C1 segment of cervical spinal cord (tissue), 14 donors: ENCODE results near the gene FAM13A.

Experiments
- DNase-seq, 14 donors: peaks; one replicate each; lab custom pipeline; 2025; lab: John Stamatoyannopoulos, UW

The FAM13A gene

DNA sequence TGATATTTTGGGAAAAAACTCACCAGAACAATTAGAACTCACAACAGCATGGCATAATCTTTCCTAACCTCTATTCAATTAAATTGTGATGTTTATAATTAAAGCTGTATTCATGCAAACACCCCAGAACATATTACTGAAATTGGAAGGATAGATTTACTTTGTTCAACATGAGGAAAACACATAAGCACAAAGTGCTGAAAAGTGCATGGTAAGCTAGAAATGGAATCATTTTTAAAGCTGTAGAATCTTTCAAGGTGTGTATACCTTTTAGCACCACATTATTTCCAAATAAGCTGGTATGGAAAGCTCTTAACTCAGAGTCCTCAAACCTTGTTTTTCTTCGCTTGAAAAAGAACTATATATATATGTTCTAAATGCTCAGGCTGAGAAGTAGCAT is 268.6 kb downstream of the FAM13A start:
- DNase-seq = no peak

DNA sequence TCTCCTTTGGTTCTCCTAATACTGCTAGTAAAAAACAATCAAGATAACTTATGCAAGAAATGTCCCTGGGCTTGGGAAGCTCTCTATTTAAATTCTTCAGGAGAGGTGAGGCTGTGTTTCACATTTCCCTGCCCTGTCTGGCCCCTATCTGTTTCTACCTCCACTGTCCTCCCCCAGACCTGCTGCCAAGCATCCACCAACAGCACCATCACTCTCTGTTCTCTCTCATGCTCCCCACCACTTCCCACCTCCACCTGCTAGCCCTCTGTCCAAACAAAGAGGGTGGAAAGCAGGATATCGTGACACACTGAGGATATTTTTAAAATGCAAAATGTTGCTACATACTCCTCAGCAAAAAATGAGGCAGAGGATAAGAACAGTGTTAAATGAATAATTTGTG is 271.0 kb downstream of the FAM13A start:
- DNase-seq = no peak

DNA sequence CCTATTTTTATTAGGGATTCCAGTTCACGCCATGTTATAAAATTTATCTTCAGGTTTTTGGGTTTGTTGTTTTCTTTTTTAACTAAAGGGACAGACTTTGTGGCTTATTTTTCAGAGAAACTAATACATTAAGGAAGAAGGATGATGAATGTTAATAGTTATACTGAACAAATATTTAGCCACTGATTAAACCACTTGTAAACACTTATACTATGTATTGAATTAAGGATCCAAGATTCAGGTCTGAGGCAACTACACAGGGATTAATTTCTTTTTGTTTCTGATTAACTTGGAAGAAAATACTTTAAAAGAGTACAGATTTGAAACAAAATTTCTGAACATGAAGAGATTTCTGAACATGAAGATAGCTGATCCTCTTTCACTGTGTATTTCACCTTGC is 276.6 kb downstream of the FAM13A start:
- no peak for DNase-seq

DNA sequence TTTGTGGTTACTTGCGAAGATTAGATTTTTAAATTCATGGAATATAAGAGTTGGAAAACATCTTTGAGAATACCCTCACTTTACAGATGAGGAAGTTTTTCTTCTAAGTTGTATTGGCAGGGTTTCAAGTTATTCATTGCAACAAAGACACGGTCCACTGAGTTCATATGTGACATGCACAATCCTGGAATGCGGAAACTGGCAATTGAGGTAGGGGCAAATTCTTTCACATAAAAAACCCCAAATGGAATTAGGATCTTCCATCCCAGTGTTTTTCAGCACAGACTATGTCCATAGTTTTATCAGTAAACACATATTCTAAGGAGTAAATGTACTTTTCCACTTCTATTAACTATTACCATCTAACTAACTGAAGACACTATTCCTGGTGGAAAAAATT is 277.6 kb downstream of the FAM13A start:
- DNase-seq = no peak

DNA sequence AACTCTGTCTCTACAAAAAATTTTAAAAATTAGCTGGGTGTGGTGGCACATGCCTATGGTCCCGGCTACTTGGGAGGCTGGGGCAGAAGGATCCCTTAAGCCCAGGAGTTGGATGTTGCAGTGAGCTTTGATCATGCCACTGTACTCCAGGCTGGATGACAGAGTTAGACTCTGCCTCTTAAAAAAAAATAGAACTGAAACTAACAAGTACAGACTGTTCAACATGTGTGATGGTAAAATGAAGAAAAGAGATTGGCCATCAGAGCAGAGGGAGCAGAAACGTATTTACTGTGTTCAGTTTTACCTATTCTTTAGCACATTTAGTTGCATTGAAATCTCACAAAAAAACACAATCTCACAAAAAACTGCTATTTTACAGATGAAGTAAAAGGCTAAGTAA is 281.5 kb downstream of the FAM13A start:
- no peak for DNase-seq

DNA sequence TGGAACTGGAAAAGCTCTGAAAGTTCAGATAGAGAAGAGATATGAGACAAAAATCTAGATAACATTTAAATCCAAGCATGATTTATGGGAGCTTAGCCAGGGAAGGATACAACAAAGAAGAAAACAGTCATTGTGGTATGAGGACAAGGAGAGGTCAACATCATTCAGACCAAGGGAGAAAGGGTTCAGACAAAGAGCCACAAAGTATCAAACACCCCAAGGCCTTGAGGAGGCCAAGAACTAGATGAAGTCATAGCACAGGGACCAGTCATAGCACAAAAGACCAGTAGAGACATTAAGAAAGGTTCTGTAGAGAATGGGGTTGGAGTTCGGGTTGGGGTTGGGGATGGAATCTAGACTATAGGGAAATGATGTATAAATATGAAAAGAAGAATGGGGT is 282.0 kb downstream of the FAM13A start:
- DNase-seq = no peak

DNA sequence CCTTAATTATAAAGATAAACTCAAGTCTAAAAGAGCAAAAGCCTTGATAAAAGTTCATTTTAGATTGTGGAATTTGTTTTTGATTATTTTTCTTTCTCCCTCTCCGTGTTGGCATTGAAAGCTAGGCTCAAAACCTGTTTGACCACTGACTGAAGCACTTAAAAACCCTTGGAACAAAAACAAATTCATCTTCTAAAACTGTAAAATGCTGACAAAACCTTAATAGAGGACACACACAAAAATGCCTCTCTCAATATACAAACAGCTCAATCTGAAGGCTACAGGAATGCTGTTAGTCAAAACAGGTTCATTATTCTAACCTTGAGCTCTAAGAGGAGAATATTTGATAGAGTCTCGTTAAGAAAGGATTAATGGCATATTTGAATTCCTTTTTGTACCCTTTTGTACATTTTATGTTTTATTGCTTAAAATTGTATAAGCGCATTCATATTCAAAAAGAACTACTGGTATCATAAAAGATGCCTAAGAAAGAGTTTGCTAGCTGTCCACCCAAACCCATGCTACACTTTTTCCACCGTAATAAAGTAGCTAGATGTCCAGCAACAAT is 285.0 kb downstream of the FAM13A start:
- DNase-seq = no peak

DNA sequence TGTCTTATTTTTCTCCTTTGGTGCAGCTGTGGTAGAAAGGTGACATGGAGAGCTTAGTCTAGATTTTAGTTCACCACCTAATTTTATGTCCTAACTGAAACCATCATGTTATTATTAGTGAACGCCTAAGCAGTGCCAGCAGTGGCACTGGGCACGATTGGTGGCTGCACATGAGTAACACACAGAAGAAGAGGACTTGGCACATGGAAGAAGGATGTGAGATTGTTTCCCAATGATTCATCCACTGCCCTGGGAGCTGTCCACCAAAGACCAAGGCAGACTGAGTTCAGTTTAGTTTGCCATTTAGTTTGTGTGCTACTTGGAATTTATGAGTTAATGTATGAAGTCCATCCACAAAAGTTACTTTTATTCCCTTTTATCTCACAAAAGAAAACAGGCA is 291.3 kb downstream of the FAM13A start:
- DNase-seq = peak in 1 of 14 donors; percentile 6

DNA sequence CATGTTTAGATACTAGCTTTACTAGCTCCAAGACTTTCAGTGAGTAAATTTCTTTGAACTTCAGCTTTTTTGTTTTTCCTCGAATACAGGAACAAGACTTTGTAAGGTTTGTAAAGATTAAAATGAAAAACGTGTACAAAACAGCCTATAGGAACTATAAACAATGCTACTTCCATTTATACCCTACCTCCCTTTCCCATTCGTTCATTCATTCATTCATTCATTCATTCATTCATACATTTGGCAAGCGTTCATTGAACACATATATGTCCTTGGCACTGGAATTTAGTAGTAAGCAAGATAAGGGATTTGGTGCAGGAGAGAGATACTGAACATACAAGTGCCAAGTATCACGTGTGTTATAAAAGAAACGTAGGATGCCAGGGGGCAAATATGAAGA is 293.9 kb downstream of the FAM13A start:
- DNase-seq = no peak

DNA sequence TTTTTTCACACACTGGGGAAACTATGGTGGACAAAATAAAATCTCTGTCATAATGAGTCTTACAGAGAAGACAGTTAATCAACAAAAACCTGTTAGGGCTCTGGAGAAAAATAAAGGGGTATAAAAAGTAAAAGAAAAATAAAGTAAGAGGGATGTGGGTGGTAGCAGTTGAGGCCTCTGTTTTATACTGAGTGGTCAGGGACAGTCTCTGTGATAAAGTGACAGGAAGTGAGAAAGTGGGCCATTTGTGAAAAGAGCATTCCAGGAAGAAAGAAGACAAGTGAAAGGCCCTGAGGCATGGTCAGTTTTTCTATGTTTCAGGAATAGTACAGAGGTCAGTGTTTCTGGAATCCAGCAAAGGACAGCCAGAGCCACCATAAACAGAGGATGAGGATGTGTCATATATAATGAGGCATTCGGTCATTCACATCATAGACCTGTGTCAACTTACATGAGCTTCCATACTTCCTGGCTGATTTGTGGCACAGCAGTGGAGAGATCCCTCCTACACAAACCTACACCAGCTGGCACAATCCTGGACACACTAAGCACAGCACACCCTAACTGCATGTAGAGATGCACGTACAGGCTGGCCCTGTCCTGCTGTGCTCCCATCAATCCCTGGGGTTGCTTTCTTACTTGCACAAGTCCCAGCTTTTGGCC is 295.0 kb downstream of the FAM13A start:
- DNase-seq = no peak

DNA sequence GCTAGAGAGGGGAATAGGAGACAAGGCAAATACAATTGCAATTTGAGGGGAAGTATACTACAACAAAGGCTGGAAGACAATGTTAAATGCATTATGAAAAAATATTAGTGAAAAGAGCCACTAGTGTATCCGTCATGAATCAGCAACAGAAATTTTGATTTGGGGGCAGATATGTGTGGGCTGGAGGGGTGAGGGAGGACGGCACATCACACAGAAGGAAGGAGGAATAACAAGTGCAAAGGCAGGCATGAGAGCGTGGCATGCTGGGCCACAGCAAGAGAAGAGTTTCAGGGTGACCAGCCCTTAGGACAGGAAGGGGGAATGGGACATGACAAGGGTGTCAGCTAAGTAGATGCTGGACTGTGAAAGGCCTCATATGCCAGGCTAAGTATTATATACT is 295.6 kb downstream of the FAM13A start:
- DNase-seq = no peak

DNA sequence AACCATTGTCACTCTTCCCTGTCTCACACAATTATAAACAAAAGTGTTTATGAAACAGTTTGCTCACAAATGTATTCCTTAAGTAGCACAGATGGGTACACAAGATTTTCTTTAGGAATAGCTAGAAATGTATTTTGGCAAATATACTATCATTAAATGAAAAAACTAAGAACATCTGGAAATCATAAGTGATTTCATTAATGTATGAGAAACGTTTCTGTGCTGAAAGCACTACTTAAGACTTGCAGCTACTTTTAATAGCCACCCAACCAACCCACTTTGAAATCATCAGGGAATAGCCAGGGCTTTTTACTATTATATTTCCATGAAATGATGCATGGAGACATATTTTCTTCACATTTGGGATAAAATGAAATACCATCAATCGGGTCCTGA is 297.1 kb downstream of the FAM13A start:
- DNase-seq = no peak

DNA sequence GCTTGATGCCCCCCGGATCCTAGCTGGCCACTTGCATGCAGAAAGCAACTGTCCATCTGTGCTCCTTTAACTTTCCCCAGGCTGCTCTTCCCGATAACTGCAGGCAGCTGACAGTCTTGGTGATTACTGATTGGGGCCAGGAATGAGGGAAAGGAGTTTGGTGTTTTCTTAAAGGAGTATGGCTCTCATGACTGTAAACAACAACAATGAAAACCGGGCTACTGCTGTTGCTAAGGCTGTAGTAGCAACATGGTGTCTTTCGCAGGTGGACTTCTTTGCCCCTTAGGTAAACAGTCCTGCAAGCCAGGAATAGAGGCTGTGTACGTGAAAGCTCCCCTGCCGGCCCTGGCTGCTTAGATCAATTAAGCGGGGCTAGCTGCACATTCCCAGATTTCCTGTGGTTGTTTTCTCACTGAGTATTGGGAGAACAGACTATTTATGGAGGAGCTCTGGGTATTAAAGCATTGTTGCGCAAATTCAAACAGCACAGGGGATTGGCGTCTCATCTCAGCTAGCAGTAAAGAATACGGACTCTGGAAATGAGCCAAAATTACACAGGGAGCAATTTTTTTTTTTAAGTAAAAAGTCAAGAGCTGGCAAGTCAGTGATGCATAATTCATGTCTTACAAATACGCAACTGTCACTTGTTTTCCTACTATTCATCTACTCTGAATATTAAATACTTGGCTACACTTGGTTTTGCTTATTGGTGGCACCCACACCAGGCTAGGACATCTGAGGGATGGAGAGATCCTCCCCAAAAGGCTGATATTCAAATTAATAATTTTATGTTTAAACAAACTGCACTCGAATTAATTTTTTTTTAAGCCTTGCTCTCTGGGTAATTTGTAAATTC is 297.7 kb downstream of the FAM13A start:
- DNase-seq = peak in 3 of 14 donors; percentile 13 to 87 (median 48)

DNA sequence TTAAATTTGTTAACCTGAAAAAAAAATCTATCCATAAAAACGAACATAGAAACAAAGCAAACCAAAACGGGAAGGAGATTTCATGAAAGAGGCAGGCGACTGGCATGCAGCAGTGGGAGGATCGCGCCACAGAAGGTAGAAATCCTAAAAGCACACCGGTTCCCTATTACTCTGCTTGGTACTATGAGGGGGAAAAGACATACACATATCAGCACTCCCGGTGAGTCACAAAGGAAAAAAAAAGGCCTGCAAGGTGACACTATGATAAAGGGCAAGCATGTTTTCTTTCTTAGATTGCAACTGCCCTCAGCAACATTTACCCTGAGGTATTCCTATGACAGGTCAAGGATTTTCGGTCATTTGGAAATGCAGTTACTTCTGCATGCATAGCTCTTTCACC is 298.7 kb downstream of the FAM13A start:
- peak in 1 of 14 donors; percentile 79 for DNase-seq

DNA sequence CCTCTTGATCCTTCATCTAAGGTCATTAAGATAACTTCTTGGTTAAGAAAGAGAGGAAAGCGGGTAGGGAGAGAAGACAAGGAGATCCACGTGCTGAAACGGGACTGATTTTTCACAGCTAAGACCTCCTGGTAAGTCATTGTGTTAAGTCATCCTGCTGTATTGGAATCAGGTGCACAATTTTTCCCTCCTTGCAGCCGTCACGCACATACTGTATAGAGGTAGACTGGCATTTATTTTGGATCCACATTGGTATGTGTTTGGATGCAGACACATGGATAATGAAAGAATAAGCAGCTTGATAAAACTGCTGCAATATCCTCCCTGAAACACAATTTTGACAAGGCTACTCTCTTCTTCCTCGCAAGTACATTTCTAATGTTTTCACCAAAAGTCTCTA is 299.2 kb downstream of the FAM13A start:
- peak in 1 of 14 donors; percentile 75 for DNase-seq

DNA sequence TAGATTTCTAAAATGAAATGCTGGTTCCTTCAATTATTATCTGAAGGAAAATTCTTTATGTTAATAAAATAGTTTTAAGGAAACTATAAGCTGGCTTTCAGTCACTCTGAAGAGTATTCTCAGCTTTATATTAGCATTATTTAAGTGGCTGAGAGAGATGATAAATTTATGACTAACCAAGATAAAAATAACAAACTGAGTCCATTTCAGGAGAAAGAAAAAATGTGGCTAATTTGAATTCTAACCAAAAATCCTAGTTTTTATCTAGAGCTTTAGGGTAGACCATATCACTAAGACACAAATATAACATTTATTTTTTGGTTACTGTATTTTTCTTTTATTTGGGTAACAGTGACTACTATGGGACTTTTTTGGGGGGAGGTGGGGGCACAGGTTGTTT is 299.9 kb downstream of the FAM13A start:
- DNase-seq = no peak

DNA sequence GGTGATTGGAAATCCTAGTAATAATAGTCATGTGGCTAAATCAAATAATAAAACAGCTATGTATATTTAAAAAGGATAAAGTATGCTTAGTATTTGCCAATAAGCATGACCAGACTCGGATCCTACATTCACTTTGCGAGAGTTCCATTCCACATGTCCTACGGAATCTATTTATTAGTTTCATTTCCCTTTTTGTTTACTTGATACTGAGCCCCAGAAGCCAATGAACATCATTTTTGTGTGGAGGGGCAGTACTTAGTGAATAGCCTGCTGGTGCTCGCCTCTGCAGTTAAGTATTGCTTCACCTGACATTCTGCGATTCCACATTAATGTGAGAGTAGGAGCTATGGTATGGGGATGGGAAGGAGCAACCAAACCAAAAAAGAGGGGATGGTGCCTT is 300.8 kb downstream of the FAM13A start:
- DNase-seq = peak in 1 of 14 donors; percentile 60

DNA sequence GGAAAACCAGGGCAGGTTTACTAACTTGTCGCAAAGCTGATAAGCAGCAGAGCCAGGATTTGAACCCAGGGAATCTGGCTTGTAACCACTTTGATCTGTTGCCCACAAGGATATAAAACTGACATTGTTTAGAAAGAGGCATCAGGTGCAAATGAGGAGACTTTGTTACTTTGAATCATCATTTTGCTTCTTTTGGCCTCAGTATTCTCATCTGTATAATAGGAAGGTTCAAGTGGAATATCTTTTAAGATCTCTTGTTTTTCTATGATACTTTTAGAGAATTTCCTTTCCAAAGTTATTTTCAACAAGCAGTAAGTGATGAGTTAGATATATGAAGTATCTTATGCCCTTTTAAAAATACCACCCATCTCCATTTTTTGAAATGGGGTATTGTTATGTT is 301.5 kb downstream of the FAM13A start:
- no peak for DNase-seq

DNA sequence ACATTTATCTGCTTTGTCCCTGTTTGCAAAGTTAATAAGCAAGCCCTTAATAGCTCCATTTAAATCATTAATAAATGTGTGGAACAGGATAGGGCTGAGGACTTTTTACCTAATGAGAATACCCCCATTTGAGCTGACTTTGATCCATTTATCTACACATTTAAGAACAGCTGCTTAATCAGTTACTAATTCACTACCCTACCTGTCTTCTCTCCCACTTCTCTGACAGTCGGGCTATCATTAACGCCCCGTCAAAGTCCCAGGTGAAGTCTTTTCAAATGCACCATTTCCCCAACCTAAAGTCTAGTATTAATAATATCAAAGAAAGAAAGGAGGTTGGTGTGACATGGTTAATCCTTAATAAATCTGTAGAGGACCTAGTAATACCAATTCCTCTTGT is 302.2 kb downstream of the FAM13A start:
- DNase-seq = peak in 1 of 14 donors; percentile 52

DNA sequence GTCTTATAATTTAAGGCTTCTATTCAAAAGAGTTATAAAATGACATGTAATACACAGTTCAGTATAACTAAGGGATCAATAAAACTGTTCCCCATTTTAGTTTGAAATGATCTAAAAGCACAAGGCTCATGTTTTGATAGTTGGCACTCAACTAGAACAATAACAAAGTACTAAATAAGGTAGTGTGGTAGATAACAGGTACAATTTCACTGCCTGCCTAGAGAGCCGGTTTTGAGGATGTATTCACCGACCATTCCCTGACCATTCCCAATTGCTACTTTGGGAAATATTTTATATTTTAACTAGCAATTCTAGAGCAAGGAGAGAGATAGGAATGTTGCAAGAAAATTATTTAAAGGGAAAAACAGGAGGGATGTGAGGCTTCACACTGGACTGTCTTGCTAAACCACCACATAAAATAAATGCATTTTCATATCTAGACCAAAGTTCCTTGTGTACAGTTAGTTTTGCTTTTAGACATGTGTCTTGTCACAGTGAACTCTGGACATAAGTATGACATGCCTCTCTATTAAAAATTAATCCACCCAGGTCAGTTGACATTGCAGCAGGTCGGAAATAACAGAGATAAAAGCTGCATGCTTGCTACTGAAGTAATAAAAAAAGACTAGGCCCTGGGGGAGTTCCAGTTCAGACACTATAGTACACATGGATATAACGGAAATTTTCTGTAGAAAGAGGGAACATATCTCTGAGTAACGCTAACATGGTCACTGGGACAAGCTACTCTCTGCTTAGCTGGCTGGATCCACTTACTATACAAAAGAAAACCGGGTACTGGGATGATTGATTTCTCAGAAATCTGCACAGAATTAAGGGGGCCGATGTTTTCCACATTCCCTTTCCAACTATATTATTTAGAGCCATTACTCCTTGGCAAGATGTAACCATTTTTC is 303.1 kb downstream of the FAM13A start:
- DNase-seq = peak in 1 of 14 donors; percentile 65

DNA sequence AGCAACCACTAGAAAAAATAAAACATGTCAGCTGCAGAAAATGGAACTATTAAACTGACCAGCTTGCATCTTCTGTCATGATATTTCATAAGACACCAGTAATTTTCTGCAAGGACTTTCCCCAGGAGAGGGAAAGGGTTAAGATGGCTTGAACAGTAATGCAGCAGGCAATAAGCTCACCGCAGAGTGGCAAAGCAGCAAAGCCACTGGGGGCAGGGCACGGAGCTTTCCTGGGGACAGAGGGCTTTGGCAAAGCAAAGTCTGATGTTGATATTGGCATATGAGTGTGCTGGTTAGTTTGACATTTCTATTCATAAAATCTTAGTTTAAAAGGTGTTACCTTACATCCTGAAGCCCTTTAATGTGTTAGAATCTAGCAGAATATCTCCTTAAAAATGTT is 304.2 kb downstream of the FAM13A start:
- DNase-seq = peak in 1 of 14 donors; percentile 75

DNA sequence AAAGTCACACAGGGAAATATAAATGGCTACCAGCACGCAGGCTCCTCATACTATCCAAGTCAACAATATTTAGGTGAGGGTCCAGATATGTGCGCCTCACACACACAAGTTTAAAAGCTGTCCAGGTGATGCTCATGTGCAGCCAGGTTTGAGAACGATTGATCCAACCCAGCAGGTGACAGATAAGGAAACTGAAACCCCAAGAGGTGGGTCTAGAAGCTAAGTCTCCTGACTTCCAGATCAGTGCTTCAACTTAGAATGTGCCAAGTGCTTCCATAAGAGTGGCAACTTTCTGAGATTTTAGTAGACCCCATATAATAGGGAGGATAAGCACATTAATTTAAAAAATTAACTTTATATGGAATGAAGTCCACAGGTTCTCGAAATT is 304.9 kb downstream of the FAM13A start:
- no peak for DNase-seq
